HL-60 (cell line): ENCODE results near the gene MKLN1.
"Not testable (repeated sequence)": the region's sequence is repeated elsewhere in the genome, so short reads cannot be mapped to it uniquely, and the experiment has no call there.

Experiments used
- DNase-seq, 2 experiments: peaks; one replicate each; pipeline ENCODE4 v3.0.0-alpha.2; 2010 to 2020; ENCODE audit warnings: low read depth in 1 of 2, low spot score in 1 of 2
- H3K27ac ChIP-seq: fragments of 250-450 bp; sonication (Bioruptor Pico); replicated peaks from 2 replicates; pipeline ENCODE4 v1.5.1; 2020; ENCODE audit warnings: mild to moderate bottlenecking, moderate library complexity
- H3K27me3 ChIP-seq: fragments of 250-450 bp; sonication (Bioruptor Pico); 2 replicates; pipeline ENCODE4 v1.5.1; 2021; ENCODE audit warnings: mild to moderate bottlenecking, moderate library complexity; ENCODE audit not compliant: insufficient read depth, poor library complexity, severe bottlenecking
- H3K4me3 ChIP-seq: replicated peaks from 2 replicates; pipeline ENCODE4 v1.5.1; 2011; ENCODE audit warnings: mild to moderate bottlenecking, control low read depth, low read length; ENCODE audit not compliant: insufficient read depth
- CTCF ChIP-seq: IDR thresholded peaks from one replicate; pipeline ENCODE4 v1.5.1; 2011; ENCODE audit warnings: low read length, control low read depth, inconsistent platforms; ENCODE audit not compliant: insufficient read depth
- GABPA ChIP-seq: IDR thresholded peaks from 2 replicates; pipeline ENCODE4 v1.6.1; 2012; ENCODE audit warnings: low read depth
- POLR2AphosphoS5 ChIP-seq: IDR thresholded peaks from 2 replicates; pipeline ENCODE4 v1.6.1; 2012; ENCODE audit warnings: low read depth
- REST ChIP-seq: IDR thresholded peaks from 2 replicates; pipeline ENCODE4 v1.6.1; 2012; ENCODE audit warnings: low read depth; ENCODE audit not compliant: insufficient replicate concordance
- SPI1 ChIP-seq: IDR thresholded peaks from 2 replicates; pipeline ENCODE4 v1.6.1; 2012; ENCODE audit warnings: low read depth, mild to moderate bottlenecking, borderline replicate concordance

Gene MKLN1

GRCh38 chr7:131504157-131504899 is 176.7 kb downstream of the MKLN1 start:
- H3K27me3 ChIP-seq: peaks cover 4% of the 10 kb centered on the region
- TF ChIP-seq POLR2AphosphoS5 (no peak), GABPA (no peak), CTCF (no peak), REST (no peak), SPI1 (no peak)
- no peak overlapping the region for H3K4me3 ChIP-seq
- no peak overlapping the region for H3K27ac ChIP-seq
- no peak for DNase-seq

GRCh38 chr7:131505037-131505620 is 177.5 kb downstream of the MKLN1 start:
- H3K27ac ChIP-seq, DNase-seq, H3K4me3 ChIP-seq, H3K27me3 ChIP-seq: not testable (repeated sequence)

- no peak overlapping the region for H3K27ac ChIP-seq
- TF ChIP-seq REST (no peak), SPI1 (no peak), GABPA (no peak), POLR2AphosphoS5 (no peak), CTCF (no peak)
- no peak for DNase-seq
- peaks cover 4% of the 10 kb centered on the region for H3K27me3 ChIP-seq
- no peak overlapping the region for H3K4me3 ChIP-seq
Observed at GRCh38 chr7:131505636-131506557, 178.2 kb downstream of the MKLN1 start.

- DNase-seq: no peak
- no peak for TF ChIP-seq POLR2AphosphoS5
- no peak for TF ChIP-seq GABPA
- TF ChIP-seq REST: no peak
- H3K27ac ChIP-seq: no peak overlapping the region
- peaks cover 4% of the 10 kb centered on the region for H3K27me3 ChIP-seq
- no peak overlapping the region for H3K4me3 ChIP-seq
Observed at GRCh38 chr7:131506597-131506996, 178.9 kb downstream of the MKLN1 start.
